Amniotic stem cell (primary cell): ENCODE data around the gene MYO1H.
"Not testable (repeated sequence)": the region's sequence is repeated elsewhere in the genome, so short reads cannot be mapped to it uniquely, and the experiment has no call there.

Experiments
- DNase-seq: peaks from one replicate; lab custom pipeline; 2025; lab: John Stamatoyannopoulos, UW

The MYO1H gene, protein sequence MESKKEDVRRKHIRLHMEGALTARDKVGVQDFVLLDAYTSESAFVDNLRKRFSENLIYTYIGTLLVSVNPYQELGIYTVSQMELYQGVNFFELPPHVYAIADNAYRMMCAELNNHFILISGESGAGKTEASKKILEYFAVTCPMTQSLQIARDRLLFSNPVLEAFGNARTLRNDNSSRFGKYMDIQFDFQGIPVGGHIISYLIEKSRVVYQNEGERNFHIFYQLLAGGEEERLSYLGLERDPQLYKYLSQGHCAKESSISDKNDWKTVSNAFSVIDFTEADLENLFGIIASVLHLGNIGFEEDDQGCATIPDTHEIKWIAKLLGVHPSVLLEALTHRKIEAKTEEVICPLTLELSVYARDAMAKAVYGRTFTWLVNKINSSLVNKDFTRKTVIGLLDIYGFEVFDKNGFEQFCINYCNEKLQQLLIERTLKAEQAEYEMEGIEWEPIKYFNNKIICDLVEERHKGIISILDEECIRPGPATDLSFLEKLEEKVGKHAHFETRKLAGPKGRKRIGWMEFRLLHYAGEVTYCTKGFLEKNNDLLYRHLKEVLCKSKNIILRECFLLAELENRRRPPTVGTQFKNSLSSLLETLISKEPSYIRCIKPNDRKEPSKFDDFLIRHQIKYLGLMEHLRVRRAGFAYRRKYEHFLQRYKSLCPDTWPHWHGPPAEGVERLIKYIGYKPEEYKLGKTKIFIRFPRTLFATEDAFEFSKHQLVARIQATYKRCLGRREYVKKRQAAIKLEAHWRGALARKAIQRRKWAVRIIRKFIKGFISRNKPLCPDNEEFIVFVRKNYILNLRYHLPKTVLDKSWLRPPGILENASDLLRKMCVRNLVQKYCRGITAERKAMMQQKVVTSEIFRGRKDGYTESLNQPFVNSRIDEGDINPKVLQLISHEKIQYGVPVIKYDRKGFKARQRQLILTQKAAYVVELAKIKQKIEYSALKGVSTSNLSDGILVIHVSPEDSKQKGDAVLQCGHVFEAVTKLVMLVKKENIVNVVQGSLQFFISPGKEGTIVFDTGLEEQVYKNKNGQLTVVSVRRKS

DNA sequence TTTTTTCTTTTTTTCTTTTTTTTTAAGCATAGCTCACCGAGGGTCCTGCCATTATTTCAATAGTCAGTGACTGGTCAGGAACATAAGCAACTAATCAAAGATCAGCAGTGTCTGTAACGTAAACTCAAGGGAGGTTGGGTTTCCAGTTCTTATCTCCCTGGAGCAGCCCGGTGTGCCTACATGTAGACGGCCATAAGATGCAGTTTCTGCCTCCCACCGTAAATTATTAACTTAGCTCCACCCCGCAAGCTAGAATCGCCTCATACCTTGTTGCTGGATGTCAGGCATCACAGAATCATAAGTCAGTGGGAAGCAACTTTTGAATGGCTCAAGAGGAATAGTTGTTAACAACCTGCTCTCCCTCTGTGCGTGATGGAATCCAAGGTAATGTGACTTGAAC, at the start of gene MYO1H:
Gene MYO1H, plus strand, starts transcription at position 312 of the 400 bp plus-strand sequence. Its CDS starts 61 bp downstream, at position 373.
- DNase-seq, result no peak

GRCh38 chr12:109299849-109300248, 47.9 kb upstream of the MYO1H start:
- DNase-seq, result no peak

GRCh38 chr12:109301643-109302168, 46.0 kb upstream of the MYO1H start:
- DNase-seq, result no peak

- DNase-seq, result no peak
Measured at GRCh38 chr12:109302358-109302757, 45.3 kb upstream of the MYO1H start.

DNA sequence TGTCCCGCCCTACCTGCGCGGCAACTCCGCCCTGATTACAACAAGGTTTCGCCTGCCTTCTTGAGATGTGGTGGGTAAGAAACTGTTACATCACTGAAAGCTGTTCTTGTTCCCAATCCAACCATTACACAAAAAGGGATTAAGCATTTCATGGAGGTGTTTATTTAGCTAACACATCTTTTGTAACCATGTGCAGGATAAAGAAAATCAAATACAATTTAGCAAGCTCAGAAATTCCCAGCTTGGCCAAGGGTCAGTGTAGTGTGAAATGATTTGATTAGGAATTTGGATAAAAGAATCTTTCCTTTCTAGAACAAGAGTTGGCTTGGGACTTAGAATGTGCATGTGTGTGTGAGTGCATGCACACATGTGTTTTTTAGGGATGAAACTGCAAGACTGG, 44.9 kb upstream of the MYO1H start:
- no peak for DNase-seq

DNA sequence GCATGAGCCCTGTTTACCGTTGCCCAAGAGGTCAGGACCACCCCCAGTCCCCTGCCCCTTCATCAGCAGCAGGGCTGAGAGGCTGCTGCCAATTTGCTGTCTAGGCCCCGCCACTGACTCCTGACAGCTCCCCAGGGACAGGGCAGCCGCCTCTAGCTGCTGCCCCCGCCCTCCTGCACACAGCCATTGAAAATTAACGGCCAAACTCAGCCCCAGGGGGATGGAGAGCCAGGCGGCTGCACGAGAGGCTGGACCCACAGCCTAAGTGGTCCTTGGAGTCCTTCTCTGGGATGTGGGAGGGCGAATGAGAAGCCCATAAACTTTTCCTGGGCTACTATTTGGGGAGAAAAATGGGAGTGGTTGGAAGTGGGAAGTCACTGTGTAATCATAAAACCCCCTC, 43.2 kb upstream of the MYO1H start:
- no peak for DNase-seq

DNA sequence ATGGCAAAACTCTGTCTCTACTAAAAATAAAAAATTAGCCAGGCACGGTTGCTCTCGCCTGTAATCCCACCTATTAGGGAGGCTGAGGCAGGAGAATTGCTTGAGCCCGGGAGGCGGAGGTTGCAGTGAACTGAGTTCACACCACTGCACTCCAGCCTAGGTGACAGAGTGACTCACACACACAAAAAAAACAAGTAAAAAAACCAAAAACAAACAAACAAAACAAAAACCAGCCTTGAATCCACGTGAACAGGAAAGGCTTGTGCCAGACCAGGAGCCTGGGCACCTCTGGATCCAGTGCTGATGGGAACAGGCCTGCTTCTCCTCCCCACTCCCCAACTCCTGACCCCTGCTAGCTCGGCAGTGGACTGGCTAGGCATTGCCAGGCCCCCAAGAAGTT, 42.2 kb upstream of the MYO1H start:
- DNase-seq, result no peak

DNA sequence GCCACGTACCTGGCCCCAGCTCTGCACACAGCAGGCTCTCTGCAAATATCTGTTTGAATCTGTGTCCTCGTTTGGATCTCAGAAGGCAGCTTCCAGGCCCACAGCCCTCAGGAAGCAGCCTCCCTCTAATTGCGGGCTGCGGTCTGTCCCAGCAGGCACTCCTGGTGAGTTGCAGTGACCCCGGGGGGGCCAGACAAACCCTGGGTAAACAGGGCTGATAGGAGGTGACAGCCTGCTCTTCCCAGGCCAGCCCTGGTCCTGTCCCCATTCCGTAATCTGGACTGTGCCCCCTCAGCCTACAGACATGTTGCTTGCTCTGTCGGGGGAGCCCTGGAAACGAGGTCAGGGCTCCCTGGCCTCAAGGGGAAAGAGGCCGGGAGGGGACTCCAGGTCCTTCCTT, 40.6 kb upstream of the MYO1H start:
- no peak for DNase-seq

- DNase-seq, result no peak
Measured at GRCh38 chr12:109308534-109309380, 38.9 kb upstream of the MYO1H start, which contains the start of gene FOXN4. TSS of gene FOXN4 (minus strand) at chr12:109309284. CDS start at chr12:109308321, 963 bp downstream.

- no peak for DNase-seq
Measured at GRCh38 chr12:109309381-109310246, 38.1 kb upstream of the MYO1H start.

GRCh38 chr12:109310247-109311125, 37.2 kb upstream of the MYO1H start:
- DNase-seq, result no peak

DNA sequence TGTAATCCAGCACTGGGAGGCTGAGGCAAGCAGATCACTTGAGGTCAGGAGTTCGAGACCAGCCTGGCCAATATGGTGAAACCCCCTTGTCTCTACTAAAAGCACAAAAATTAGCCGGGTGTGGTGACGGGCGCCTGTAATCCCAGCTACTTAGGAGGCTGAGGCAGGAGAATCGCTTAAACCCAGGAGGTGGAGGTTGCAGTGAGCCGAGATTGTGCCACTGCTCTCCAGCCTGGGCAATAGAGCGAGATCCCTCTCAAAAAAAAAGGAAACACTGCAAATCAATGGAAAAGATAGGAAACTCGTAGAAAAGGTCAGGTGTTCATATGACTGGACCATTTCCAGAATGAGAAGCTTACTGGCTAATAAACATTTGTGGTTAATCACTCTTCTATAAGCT, 26.4 kb upstream of the MYO1H start:
- not testable (repeated sequence) for DNase-seq

- DNase-seq, result no peak
Measured at GRCh38 chr12:109329003-109329402, 18.7 kb upstream of the MYO1H start.

DNA sequence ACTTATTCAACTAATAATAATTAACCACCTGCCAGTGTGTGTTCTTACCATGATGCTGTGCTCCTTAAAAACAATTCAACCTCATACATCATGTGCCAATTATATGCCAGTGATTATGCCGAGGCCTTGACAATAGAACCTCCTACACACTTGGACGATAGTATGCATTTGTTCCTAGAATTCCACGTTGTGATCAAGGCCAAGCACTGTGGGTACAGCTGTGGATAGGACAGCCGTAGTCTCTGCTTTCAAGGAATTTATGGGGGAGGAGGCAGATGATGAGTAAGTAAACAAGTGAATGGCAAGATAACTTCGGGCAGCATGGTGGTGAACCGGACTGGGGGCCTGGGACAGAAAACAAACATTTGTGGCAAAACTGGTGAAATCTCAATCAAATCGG, 18.0 kb upstream of the MYO1H start:
- DNase-seq, result no peak

DNA sequence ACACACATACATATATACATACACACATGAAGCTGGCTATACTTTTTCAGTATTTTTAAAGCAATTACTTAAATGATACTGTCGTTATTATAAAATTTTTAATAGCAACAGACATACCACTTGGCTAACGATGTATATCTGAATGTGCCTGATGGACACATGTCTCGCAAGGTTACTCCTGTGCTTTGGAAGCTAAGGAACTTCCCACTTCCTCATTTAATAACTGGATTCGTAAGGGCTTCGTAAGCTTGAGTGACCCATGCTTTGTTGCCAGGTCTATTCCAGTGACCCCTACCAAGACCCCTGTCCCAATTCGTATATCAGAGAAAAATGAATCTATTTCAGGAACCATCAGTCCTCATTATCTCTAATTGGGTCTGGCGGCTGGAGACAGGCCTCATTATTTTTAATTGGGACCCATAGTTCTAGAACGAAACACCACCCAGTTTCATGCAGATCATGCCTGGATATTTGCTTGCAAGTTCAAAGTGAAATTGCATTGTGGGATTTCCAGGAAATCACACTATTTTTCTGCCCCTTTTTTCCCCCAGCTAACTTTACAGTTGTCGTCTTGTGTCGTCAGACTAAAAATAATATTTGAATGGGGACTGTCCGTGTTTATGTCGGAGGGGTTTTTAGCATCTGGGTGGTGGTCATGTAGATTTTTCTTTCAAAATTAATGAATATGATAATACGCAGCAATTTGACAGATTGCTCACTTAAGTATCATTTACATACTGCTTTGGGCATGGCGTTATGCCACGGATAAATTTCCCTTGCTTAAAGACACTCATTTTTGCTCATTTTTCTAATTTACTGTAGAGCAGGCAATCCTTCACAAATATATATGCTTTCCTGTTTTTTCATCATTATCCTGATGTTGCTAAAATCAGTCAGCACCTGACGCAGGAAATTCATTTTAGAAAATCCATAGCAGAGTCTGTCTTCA, 17.1 kb upstream of the MYO1H start:
- no peak for DNase-seq

DNA sequence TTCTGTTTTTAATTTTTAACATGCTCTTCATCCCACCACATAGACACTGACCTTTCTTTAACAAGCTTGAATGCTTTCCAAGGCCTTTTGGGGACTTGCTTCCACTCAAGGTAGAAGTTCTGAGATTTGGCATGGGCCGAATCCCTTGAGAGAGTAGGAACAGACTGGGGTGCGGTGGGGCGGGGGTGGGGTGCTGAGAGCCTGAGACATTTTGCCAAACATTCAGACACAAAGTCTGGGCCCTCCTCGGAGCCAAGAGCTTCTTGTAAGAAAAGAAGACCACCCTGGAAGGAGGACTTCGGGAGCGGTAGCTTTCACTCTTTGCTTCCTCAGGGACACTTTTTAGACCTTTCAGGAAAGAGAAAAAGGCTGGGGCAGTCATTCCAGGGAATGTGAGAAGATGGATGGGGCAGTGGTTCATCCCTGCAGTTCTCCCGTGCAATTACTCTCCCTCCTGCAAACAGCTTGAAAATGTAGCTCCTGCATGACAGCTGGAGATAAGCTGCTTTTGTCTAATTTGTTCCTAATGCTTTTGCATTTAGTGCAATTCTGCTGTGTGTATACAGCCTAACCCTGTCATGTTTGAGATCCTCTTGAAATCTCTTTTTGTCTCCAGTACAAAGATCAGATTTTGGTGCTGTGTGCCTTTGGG, 16.3 kb upstream of the MYO1H start:
- no peak for DNase-seq

GRCh38 chr12:109334887-109335286, 12.8 kb upstream of the MYO1H start:
- DNase-seq, result no peak

DNA sequence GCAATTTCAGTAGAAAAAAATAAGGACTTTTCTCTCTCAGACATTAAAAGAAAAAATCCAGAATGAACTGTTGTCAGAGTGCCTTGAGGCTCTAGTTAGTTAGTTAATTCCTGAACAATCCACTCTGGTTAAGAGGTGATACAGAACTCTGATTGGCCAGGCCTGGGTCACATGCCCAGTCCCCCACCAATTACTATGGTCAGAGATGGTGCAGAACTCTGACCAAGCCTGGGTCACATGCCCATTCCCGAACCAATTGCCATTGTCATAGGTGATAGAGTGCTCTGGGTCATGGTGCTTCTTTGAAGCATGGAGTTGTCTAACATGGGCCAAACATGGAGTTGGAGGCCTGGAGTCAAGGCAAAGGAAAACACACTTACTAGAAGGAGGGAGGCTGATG, 11.1 kb upstream of the MYO1H start:
- no peak for DNase-seq
